Stomach (tissue), 4 donors: ENCODE results near the gene HAPSTR1.

Experiments
- CTCF ChIP-seq, 7 experiments: fragments of 450-650 bp in 4 of 7; fragments of 200-600 bp in 3 of 7; sonication (generic) in 3 of 7; IDR thresholded peaks; one replicate each; pipeline ENCODE4 v1.5.1; 2016 to 2019; ENCODE audit warnings: antibody characterized with exemption in 7 of 7, control low read depth in 2 of 7, mild to moderate bottlenecking in 1 of 7
- EP300 ChIP-seq: sonication (generic); formaldehyde crosslinking; IDR thresholded peaks from one replicate; pipeline ENCODE4 v1.6.1; 2017; ENCODE audit warnings: antibody characterized with exemption
- POLR2A ChIP-seq, 4 donors: fragments of 450-650 bp; IDR thresholded peaks; one replicate each; pipeline ENCODE4 v1.6.1; 2016; ENCODE audit warnings: antibody characterized with exemption in 4 of 4, control low read depth in 2 of 4, mild to moderate bottlenecking in 1 of 4, moderate library complexity in 1 of 4
- POLR2AphosphoS5 ChIP-seq, 3 donors: sonication (generic); formaldehyde crosslinking; IDR thresholded peaks; one replicate each; pipeline ENCODE4 v1.6.1; 2016; ENCODE audit warnings: antibody characterized with exemption in 3 of 3

- TF ChIP-seq CTCF (IDR thresholded peaks at IDR 0.05) (no peak), POLR2AphosphoS5 (IDR thresholded peaks at IDR 0.05) (no peak), POLR2A (IDR thresholded peaks at IDR 0.05) (no peak), EP300 (no peak)
Observed at GRCh38 chr16:9124444-9124843, 33.0 kb downstream of the HAPSTR1 start.
